OCI-LY3 (cell line): ENCODE data around the gene MED12L.

ENCODE experiments used
- H2AFZ ChIP-seq: fragments of 200-600, 300-600 bp; shearing (Covaris generic); 2 replicates; pipeline ENCODE4 v1.6.0; 2014; ENCODE audit warnings: antibody characterized with exemption, low read depth, low read length
- H3K27ac ChIP-seq: fragments of 200-600, 300-600 bp; sonication (generic); 2 replicates; pipeline ENCODE4 v1.5.1; 2014; ENCODE audit warnings: mild to moderate bottlenecking, low read length, moderate library complexity, mixed read lengths
- H3K27me3 ChIP-seq: fragments of 200-600, 300-600 bp; sonication (generic); 2 replicates; pipeline ENCODE4 v1.6.1; 2014; ENCODE audit warnings: low read depth, low read length, mixed read lengths
- H3K36me3 ChIP-seq: fragments of 200-600, 300-600 bp; sonication (generic); replicated peaks from 2 replicates; pipeline ENCODE3; 2014; ENCODE audit warnings: low read depth, low read length, mixed read lengths
- H3K4me1 ChIP-seq: fragments of 300-600, 200-600 bp; sonication (generic); 2 replicates; pipeline ENCODE4 v1.6.1; 2014; ENCODE audit warnings: low read length, mixed read lengths
- H3K4me2 ChIP-seq: fragments of 200-600, 300-600 bp; sonication (generic); 2 replicates; pipeline ENCODE4 v1.6.1; 2014; ENCODE audit warnings: low read length, mixed read lengths
- H3K4me3 ChIP-seq: fragments of 300-600, 200-600 bp; sonication (generic); 2 replicates; pipeline ENCODE4 v1.5.1; 2014; ENCODE audit warnings: antibody characterized with exemption, mild to moderate bottlenecking, low read length, moderate library complexity
- H3K79me2 ChIP-seq: fragments of 300-600, 200-600 bp; shearing (Covaris generic); 2 replicates; pipeline ENCODE4 v1.6.1; 2014; ENCODE audit warnings: mild to moderate bottlenecking, low read length, mixed read lengths
- H3K9ac ChIP-seq: fragments of 300-600, 200-600 bp; shearing (Covaris generic); 2 replicates; pipeline ENCODE4 v1.6.0; 2014; ENCODE audit warnings: mild to moderate bottlenecking, low read length, moderate library complexity
- H3K9me3 ChIP-seq: fragments of 200-600, 300-600 bp; shearing (Covaris generic); 2 replicates; pipeline ENCODE4 v1.6.1; 2014; ENCODE audit warnings: low read length, mixed read lengths; ENCODE audit not compliant: insufficient read depth
- H4K20me1 ChIP-seq: fragments of 200-600, 300-600 bp; sonication (generic); 2 replicates; pipeline ENCODE4 v1.6.1; 2016; ENCODE audit warnings: low read length, mixed read lengths; ENCODE audit not compliant: insufficient read depth
- CTCF ChIP-seq: fragments of 200-600, 300-600 bp; sonication (generic); IDR thresholded peaks from 2 replicates; pipeline ENCODE4 v1.5.1; 2014; ENCODE audit warnings: antibody characterized with exemption, low read length, low read depth
- EZH2phosphoT487 ChIP-seq: fragments of 200-600 bp; shearing (Covaris generic); IDR thresholded peaks from 2 replicates; pipeline ENCODE4 v1.6.1; 2018; ENCODE audit warnings: antibody characterized with exemption, mixed run types, low read depth

MED12L gene

DNA sequence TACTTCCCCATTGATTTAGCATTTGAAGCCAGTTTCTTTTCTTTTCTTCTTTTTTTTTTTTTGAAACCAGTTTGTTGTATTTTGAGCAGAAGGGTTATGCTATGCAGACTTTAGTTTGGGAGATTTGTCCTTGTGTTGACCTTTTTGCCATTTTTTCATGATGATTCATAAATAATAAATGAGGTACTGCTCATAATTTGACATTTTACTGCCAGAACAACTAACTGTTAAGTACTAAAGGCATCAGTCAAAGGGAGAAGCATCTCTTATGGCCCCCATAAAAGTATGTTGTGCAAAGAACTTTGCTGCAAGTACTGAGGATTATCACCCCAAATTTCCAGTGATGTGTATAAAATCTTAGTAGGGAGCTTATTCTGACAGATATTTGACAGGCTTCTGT, 232.8 kb downstream of the MED12L start:
- H3K4me1 ChIP-seq: peaks cover 38% of the 10 kb centered on the region
- no peaks in the 10 kb centered on the region for H3K27me3 ChIP-seq
- H3K9ac ChIP-seq: no peak overlapping the region
- H4K20me1 ChIP-seq: no peaks in the 10 kb centered on the region
- H3K9me3 ChIP-seq: no peaks in the 10 kb centered on the region
- H3K4me3 ChIP-seq: no peak overlapping the region
- no peak overlapping the region for H2AFZ ChIP-seq
- H3K79me2 ChIP-seq: no peaks in the 10 kb centered on the region
- H3K36me3 ChIP-seq: no peaks in the 10 kb centered on the region
- H3K4me2 ChIP-seq: no peak overlapping the region
- no peak for TF ChIP-seq EZH2phosphoT487
- TF ChIP-seq CTCF: no peak
- no peak overlapping the region for H3K27ac ChIP-seq

GRCh38 chr3:151318991-151319390, 233.5 kb downstream of the MED12L start:
- H4K20me1 ChIP-seq: no peaks in the 10 kb centered on the region
- H3K79me2 ChIP-seq: no peaks in the 10 kb centered on the region
- no peaks in the 10 kb centered on the region for H3K9me3 ChIP-seq
- H3K4me2 ChIP-seq: no peak overlapping the region
- no peaks in the 10 kb centered on the region for H3K27me3 ChIP-seq
- no peak overlapping the region for H3K9ac ChIP-seq
- peaks cover 38% of the 10 kb centered on the region for H3K4me1 ChIP-seq
- TF ChIP-seq CTCF (no peak), EZH2phosphoT487 (no peak)
- H3K36me3 ChIP-seq: no peaks in the 10 kb centered on the region
- no peak overlapping the region for H3K27ac ChIP-seq
- no peak overlapping the region for H3K4me3 ChIP-seq
- no peak overlapping the region for H2AFZ ChIP-seq

GRCh38 chr3:151319628-151320027, 234.2 kb downstream of the MED12L start:
- Histone ChIP-seq H3K9ac (no peak overlapping the region), H3K4me2 (peak overlapping the region; percentile 38), H3K4me3 (peak overlapping the region; percentile 27; the same call in 1 of the 2 replicates), H3K27me3 (no peaks in the 10 kb centered on the region), H3K9me3 (no peaks in the 10 kb centered on the region), H2AFZ (no peak overlapping the region), H3K79me2 (no peaks in the 10 kb centered on the region), H3K27ac (no peak overlapping the region), H3K36me3 (no peaks in the 10 kb centered on the region), H4K20me1 (no peaks in the 10 kb centered on the region), H3K4me1 (peaks cover 38% of the 10 kb centered on the region)
- TF ChIP-seq EZH2phosphoT487: no peak
- TF ChIP-seq CTCF: no peak

DNA sequence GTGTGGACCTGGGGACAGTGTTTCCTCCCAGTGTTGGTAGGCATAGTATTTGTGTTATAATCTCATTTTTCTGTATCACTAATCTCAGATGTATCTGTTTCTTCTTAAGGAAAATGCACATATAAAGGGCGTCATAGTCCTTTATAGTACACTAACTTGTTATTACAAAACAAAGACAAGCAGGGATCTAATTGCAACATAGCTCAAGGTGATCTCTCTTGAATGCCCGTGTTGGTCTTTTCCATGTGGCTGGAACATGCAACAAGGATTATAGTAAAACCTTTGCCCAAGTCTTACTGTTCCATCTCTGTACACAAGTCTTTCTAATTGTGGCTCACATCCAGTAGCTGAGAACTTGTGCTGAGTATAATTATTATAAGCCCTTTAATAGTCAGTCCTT, 234.7 kb downstream of the MED12L start:
- H3K4me1 ChIP-seq: peaks cover 39% of the 10 kb centered on the region
- no peaks in the 10 kb centered on the region for H3K27me3 ChIP-seq
- H3K4me3 ChIP-seq: no peak overlapping the region
- no peak overlapping the region for H3K27ac ChIP-seq
- H3K9ac ChIP-seq: no peak overlapping the region
- H3K36me3 ChIP-seq: no peaks in the 10 kb centered on the region
- no peak overlapping the region for H2AFZ ChIP-seq
- H3K4me2 ChIP-seq: peak overlapping the region; percentile 38
- TF ChIP-seq CTCF: no peak
- TF ChIP-seq EZH2phosphoT487: no peak
- no peaks in the 10 kb centered on the region for H3K79me2 ChIP-seq
- no peaks in the 10 kb centered on the region for H4K20me1 ChIP-seq
- H3K9me3 ChIP-seq: no peaks in the 10 kb centered on the region
